Measurements from ENCODE around the gene ATL3. TPM values are rescaled to one million over a fixed set of nuclear protein-coding genes. Genes with fewer than 3 reads are reported as not detected.
A peak's percentile ranks its signal among the peaks of the same experiment; 100 is the strongest.

The ATL3 gene
- total RNA-seq, 1 experiment from 2014 or later = 98.3 TPM

- peak; percentile 50 to 61 for DNase-seq
- H4K20me1 ChIP-seq (ENCODE audit: insufficient read depth) = peaks cover 8% of the 10 kb centered on the region; the same call in 1 of the 2 replicates
- peaks cover 27% of the 10 kb centered on the region; the same call in 1 of the 2 replicates for H3F3A ChIP-seq (ENCODE audit: insufficient read depth, low read depth)
- H3K79me2 ChIP-seq (ENCODE audit: low read depth) = peaks cover 41% of the 10 kb centered on the region
- H3K4me1 ChIP-seq (replicated peaks; ENCODE audit: insufficient read depth) = peaks cover 22% of the 10 kb centered on the region
- TF ChIP-seq CTCF (conservative IDR thresholded peaks at IDR 0.05) = no peak
- ChIA-PET POLR2A (ENCODE audit: unreplicated experiment) (interaction anchor here (0.6 to 0.7 kb wide), 5 partner anchors 11 to 1059 kb away, joined by 3 to 4 read pairs (median 3); partner anchors contain the start of gene B3GAT3), CTCF (interaction anchor here (1.2 to 1.5 kb wide), 2 partner anchors 9 to 12 kb away, joined by 3 to 4 read pairs; no protein-coding TSS in a partner anchor)
- no peaks in the 10 kb centered on the region; the same call in 1 of the 2 replicates for H3K36me3 ChIP-seq (ENCODE audit: low read depth)
- intact Hi-C loops (cut with micrococcal nuclease; ENCODE audit: unreplicated experiment) = loop anchor here (1.0 kb wide), 1 partner anchor 11 kb away; no protein-coding TSS in a partner anchor
- H3K9me3 ChIP-seq (ENCODE audit: insufficient read depth, low read depth) = no peaks in the 10 kb centered on the region
- H3K27ac ChIP-seq = peak overlapping the region; percentile 51
- peak overlapping the region; percentile 93 for H3K4me3 ChIP-seq
- no peaks in the 10 kb centered on the region for H3K27me3 ChIP-seq (ENCODE audit: insufficient read depth, low read depth)
- H3K9me2 ChIP-seq (ENCODE audit: insufficient read depth) = no peaks in the 10 kb centered on the region
- peak overlapping the region; percentile 87 for H2AFZ ChIP-seq
- H3K4me2 ChIP-seq = peak overlapping the region; percentile 87
- no TSS peak for BruUV-seq (replicated peaks)
These were observed 9.7 kb upstream of the ATL3 start for GRCh38 chr11:63680834-63681320.

GRCh38 chr11:63673579-63673978 is 2.4 kb upstream of the ATL3 start:
- no TSS peak for BruUV-seq (replicated peaks)
- DNase-seq = peak in 1 of 2 experiments; percentile 34
- Histone ChIP-seq H2AFZ (peak overlapping the region; percentile 12; the same call in 1 of the 2 replicates), H3K4me3 (no peak overlapping the region), H3K9me3 (ENCODE audit: insufficient read depth, low read depth) (no peaks in the 10 kb centered on the region), H3K4me2 (0 out of 2 replicates have a peak overlapping the region, but pooled peaks have one; percentile 3), H3K27ac (peak overlapping the region; percentile 47), H3K36me3 (ENCODE audit: low read depth) (no peaks in the 10 kb centered on the region), H3F3A (ENCODE audit: insufficient read depth, low read depth) (peaks cover 34% of the 10 kb centered on the region), H3K79me2 (ENCODE audit: low read depth) (peaks cover 21% of the 10 kb centered on the region), H3K9me2 (ENCODE audit: insufficient read depth) (no peaks in the 10 kb centered on the region), H3K27me3 (ENCODE audit: insufficient read depth, low read depth) (no peaks in the 10 kb centered on the region), H4K20me1 (ENCODE audit: insufficient read depth) (peaks cover under 1% of the 10 kb centered on the region; the same call in 1 of the 2 replicates), H3K4me1 (replicated peaks; ENCODE audit: insufficient read depth) (peaks cover 27% of the 10 kb centered on the region)
- intact Hi-C loops (cut with micrococcal nuclease; ENCODE audit: unreplicated experiment) = loop anchor here (5.0 to 10.0 kb wide), 3 partner anchors 64 to 261 kb away; partner anchors contain the start of gene NAA40
- TF ChIP-seq CTCF (conservative IDR thresholded peaks at IDR 0.05) (no peak), EZH2 (IDR thresholded peaks at IDR 0.05; ENCODE audit: low read depth) (no peak)
- POLR2A ChIA-PET (ENCODE audit: unreplicated experiment) = interaction anchor here (0.7 kb wide), 1 partner anchor 11 kb away, joined by 3 read pairs; no protein-coding TSS in a partner anchor
- CTCF ChIA-PET = interaction anchor here (0.6 kb wide), 1 partner anchor 85 kb away, joined by 6 read pairs; no protein-coding TSS in a partner anchor

- H3K36me3 ChIP-seq (ENCODE audit: low read depth) = no peaks in the 10 kb centered on the region
- intact Hi-C loops (cut with micrococcal nuclease; ENCODE audit: unreplicated experiment) = loop anchor here (5.0 to 10.0 kb wide), 3 partner anchors 64 to 262 kb away; partner anchors contain the start of gene NAA40
- H3K27me3 ChIP-seq (ENCODE audit: insufficient read depth, low read depth) = no peaks in the 10 kb centered on the region
- H3K4me2 ChIP-seq = 0 out of 2 replicates have a peak overlapping the region, but pooled peaks have one; percentile 3
- POLR2A ChIA-PET (ENCODE audit: unreplicated experiment) = interaction anchor here (0.7 kb wide), 1 partner anchor 12 kb away, joined by 3 read pairs; no protein-coding TSS in a partner anchor
- no peak overlapping the region for H3K4me3 ChIP-seq
- TF ChIP-seq EZH2 (IDR thresholded peaks at IDR 0.05; ENCODE audit: low read depth) (no peak), CTCF (conservative IDR thresholded peaks at IDR 0.05) (no peak)
- peaks cover 39% of the 10 kb centered on the region for H3F3A ChIP-seq (ENCODE audit: insufficient read depth, low read depth)
- no TSS peak for BruUV-seq (replicated peaks)
- H3K79me2 ChIP-seq (ENCODE audit: low read depth) = peaks cover 25% of the 10 kb centered on the region
- H4K20me1 ChIP-seq (ENCODE audit: insufficient read depth) = peaks cover 5% of the 10 kb centered on the region
- H2AFZ ChIP-seq = peak overlapping the region; percentile 12; the same call in 1 of the 2 replicates
- no peaks in the 10 kb centered on the region for H3K9me2 ChIP-seq (ENCODE audit: insufficient read depth)
- CTCF ChIA-PET = interaction anchor here (0.6 kb wide), 1 partner anchor 84 kb away, joined by 6 read pairs; no protein-coding TSS in a partner anchor
- peak overlapping the region; percentile 47 for H3K27ac ChIP-seq
- H3K9me3 ChIP-seq (ENCODE audit: insufficient read depth, low read depth) = no peaks in the 10 kb centered on the region
- peak in 1 of 2 experiments; percentile 36 for DNase-seq
- peaks cover 32% of the 10 kb centered on the region for H3K4me1 ChIP-seq (replicated peaks; ENCODE audit: insufficient read depth)
These were observed 1.9 kb upstream of the ATL3 start for GRCh38 chr11:63672936-63673539.

Measured in PC-9 (cell line).